ENCODE results near the gene RASD1. TPM values are rescaled to one million over a fixed set of nuclear protein-coding genes. Genes with fewer than 3 reads are reported as not detected.

Gene RASD1
- total RNA-seq, 3 donors from 2014 or later: 64.0 to 140 (median 75.0) TPM

GRCh38 chr17:17504341-17505140 lies 8.3 kb upstream of the RASD1 start:
- H3K27ac ChIP-seq: no peak overlapping the region
- DNase-seq (ENCODE audit: low spot score in 2 of 2): no peak
- TF ChIP-seq POLR2AphosphoS5 (IDR thresholded peaks at IDR 0.05): no peak
- no peak for TF ChIP-seq CTCF (IDR thresholded peaks at IDR 0.05)
- TF ChIP-seq POLR2A (IDR thresholded peaks at IDR 0.05): no peak
- no peaks in the 10 kb centered on the region for H3K9me3 ChIP-seq
- intact Hi-C loops (cut with DNase I; ENCODE audit: low total_unique reads): no loop called here
- no peak overlapping the region for H3K4me3 ChIP-seq
- no peaks in the 10 kb centered on the region for H3K36me3 ChIP-seq
- no peaks in the 10 kb centered on the region for H3K4me1 ChIP-seq
- H3K27me3 ChIP-seq: no peaks in the 10 kb centered on the region

DNA sequence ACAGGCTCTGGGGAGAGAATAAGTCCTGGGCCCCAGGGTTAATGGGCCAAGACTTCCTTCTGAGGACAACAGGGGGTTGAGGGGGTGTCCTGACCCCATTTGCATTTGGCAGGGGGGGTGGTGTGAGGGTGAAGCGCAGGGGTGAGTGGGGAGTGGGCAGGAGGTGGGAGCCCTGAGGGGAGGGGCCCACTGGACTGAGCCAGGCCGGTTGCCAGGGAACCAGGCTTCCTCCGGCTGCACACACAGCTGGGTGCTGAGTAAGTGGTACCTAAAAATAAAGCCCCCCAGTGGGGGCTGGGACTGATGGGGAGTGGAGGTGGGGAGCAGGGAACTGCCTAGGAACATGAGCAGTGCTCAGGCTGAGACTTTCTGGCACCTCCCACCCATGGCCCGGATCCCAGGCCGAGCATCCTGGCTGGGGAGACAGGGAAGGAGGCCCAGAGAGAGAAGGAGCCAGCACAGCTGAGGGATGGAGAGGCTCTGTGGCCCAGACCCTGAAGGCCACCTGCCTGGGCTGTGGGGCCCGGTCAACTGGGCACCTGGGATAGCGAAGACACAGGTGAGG lies 7.5 kb upstream of the RASD1 start:
- DNase-seq (ENCODE audit: low spot score in 2 of 2): no peak
- Histone ChIP-seq H3K4me1 (no peaks in the 10 kb centered on the region), H3K36me3 (no peaks in the 10 kb centered on the region), H3K27ac (no peak overlapping the region), H3K27me3 (no peaks in the 10 kb centered on the region), H3K4me3 (no peak overlapping the region), H3K9me3 (no peaks in the 10 kb centered on the region)
- intact Hi-C loops (cut with DNase I; ENCODE audit: low total_unique reads): no loop called here
- TF ChIP-seq CTCF (IDR thresholded peaks at IDR 0.05) (no peak), POLR2A (IDR thresholded peaks at IDR 0.05) (no peak), POLR2AphosphoS5 (IDR thresholded peaks at IDR 0.05) (no peak)

DNA sequence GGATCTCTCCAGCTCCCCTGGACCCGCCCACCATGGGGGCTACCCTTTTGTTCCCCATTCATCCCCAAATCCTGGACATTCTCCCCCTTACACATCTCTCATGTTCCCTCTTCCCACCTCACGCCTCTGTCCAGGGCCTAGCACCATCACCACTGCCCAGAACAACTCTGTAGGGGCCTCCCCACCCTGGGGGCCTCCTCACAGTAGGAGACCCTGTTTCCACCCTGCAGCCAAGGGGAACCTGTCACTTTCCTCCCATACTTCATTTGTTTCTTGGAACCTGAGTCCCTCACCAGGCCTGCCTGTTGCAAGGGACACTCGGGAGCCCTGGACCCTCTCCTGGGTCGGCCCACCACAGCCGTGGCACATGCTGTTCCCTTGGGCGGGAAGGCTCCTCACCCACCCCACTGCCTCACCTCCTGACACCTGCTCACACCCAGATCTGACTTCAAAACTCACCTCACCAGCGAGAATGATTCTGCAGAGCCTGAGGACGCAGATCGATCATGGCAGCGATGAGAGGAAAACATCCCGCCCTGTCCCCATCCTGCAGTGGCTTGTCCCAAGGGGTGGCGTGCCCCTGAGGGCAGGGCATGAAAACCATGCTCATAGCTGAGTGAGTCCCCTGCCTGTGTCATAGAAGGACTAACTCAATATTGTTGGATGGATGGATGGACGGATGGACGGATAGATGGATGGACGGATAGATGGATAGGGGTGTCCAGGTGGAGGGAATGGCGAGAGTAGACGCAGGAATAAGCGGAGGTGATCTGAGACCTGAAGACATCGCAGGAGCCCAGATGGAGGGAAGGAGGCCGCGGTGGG lies 6.8 kb upstream of the RASD1 start:
- Histone ChIP-seq H3K4me1 (no peaks in the 10 kb centered on the region), H3K27me3 (no peaks in the 10 kb centered on the region), H3K9me3 (no peaks in the 10 kb centered on the region), H3K36me3 (no peaks in the 10 kb centered on the region), H3K4me3 (no peak overlapping the region), H3K27ac (no peak overlapping the region)
- intact Hi-C loops (cut with DNase I; ENCODE audit: low total_unique reads): no loop called here
- TF ChIP-seq CTCF (IDR thresholded peaks at IDR 0.05): no peak
- no peak for TF ChIP-seq POLR2A (IDR thresholded peaks at IDR 0.05)
- TF ChIP-seq POLR2AphosphoS5 (IDR thresholded peaks at IDR 0.05): no peak
- DNase-seq (ENCODE audit: low spot score in 2 of 2): no peak

- intact Hi-C loops (cut with DNase I; ENCODE audit: low total_unique reads): no loop called here
- TF ChIP-seq POLR2A (IDR thresholded peaks at IDR 0.05) (no peak), CTCF (IDR thresholded peaks at IDR 0.05) (no peak), POLR2AphosphoS5 (IDR thresholded peaks at IDR 0.05) (no peak)
- H3K9me3 ChIP-seq: no peaks in the 10 kb centered on the region
- no peak for DNase-seq (ENCODE audit: low spot score in 2 of 2)
- H3K4me1 ChIP-seq: no peaks in the 10 kb centered on the region
- H3K27me3 ChIP-seq: no peaks in the 10 kb centered on the region
- H3K27ac ChIP-seq: no peak overlapping the region
- no peak overlapping the region for H3K4me3 ChIP-seq
- no peaks in the 10 kb centered on the region for H3K36me3 ChIP-seq
Observed at GRCh38 chr17:17500999-17501605, 4.9 kb upstream of the RASD1 start.
